ENCODE data around the gene C1orf198.

GRCh38 chr1:230884646-230885045 is 16.3 kb upstream of the C1orf198 start:
- TF ChIP-seq CTCF (conservative IDR thresholded peaks at IDR 0.05) (no peak), EZH2 (IDR thresholded peaks at IDR 0.05; ENCODE audit: low read depth) (no peak)
